Esophagus muscularis mucosa (tissue), 4 donors: ENCODE results near the gene DCAF4.

Experiments used
- EP300 ChIP-seq: sonication (generic); formaldehyde crosslinking; IDR thresholded peaks from one replicate; pipeline ENCODE4 v1.6.1; 2017; ENCODE audit warnings: antibody characterized with exemption
- POLR2A ChIP-seq: fragments of 450-650 bp; IDR thresholded peaks from one replicate; pipeline ENCODE4 v1.6.1; 2017; ENCODE audit warnings: antibody characterized with exemption, moderate library complexity, mild to moderate bottlenecking, low read depth
- POLR2AphosphoS5 ChIP-seq, 2 donors: sonication (generic); formaldehyde crosslinking; IDR thresholded peaks; one replicate each; pipeline ENCODE4 v1.6.1; 2017; ENCODE audit warnings: antibody characterized with exemption in 2 of 2
- TF ChIP-seq, protein P1 (sequence below), 3 experiments: fragments of 200-600 bp in 2 of 3; fragments of 450-650 bp in 1 of 3; sonication (generic) in 2 of 3; IDR thresholded peaks; one replicate each; pipeline ENCODE4 v1.5.1; 2017 to 2019; ENCODE audit warnings: antibody characterized with exemption in 3 of 3, mild to moderate bottlenecking in 2 of 3, moderate library complexity in 1 of 3

GRCh38 chr14:72913809-72914208 is 12.5 kb upstream of the DCAF4 start:
- TF ChIP-seq, protein P1, sequence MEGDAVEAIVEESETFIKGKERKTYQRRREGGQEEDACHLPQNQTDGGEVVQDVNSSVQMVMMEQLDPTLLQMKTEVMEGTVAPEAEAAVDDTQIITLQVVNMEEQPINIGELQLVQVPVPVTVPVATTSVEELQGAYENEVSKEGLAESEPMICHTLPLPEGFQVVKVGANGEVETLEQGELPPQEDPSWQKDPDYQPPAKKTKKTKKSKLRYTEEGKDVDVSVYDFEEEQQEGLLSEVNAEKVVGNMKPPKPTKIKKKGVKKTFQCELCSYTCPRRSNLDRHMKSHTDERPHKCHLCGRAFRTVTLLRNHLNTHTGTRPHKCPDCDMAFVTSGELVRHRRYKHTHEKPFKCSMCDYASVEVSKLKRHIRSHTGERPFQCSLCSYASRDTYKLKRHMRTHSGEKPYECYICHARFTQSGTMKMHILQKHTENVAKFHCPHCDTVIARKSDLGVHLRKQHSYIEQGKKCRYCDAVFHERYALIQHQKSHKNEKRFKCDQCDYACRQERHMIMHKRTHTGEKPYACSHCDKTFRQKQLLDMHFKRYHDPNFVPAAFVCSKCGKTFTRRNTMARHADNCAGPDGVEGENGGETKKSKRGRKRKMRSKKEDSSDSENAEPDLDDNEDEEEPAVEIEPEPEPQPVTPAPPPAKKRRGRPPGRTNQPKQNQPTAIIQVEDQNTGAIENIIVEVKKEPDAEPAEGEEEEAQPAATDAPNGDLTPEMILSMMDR (IDR thresholded peaks at IDR 0.05), result no peak
- TF ChIP-seq EP300, result no peak
- no peak for TF ChIP-seq POLR2A
- TF ChIP-seq POLR2AphosphoS5 (IDR thresholded peaks at IDR 0.05), result no peak
